Measurements from ENCODE around the gene CCDC192.

The CCDC192 gene

GRCh38 chr5:127697894-127698600 lies 5.1 kb upstream of the CCDC192 start:
- CTCF ChIA-PET: no interaction called here
- no peak for DNase-seq (ENCODE audit: low read depth, low spot score)
- H3K4me3 ChIP-seq (ENCODE audit: low read depth, low read length): no peak overlapping the region
- TF ChIP-seq, protein P1, sequence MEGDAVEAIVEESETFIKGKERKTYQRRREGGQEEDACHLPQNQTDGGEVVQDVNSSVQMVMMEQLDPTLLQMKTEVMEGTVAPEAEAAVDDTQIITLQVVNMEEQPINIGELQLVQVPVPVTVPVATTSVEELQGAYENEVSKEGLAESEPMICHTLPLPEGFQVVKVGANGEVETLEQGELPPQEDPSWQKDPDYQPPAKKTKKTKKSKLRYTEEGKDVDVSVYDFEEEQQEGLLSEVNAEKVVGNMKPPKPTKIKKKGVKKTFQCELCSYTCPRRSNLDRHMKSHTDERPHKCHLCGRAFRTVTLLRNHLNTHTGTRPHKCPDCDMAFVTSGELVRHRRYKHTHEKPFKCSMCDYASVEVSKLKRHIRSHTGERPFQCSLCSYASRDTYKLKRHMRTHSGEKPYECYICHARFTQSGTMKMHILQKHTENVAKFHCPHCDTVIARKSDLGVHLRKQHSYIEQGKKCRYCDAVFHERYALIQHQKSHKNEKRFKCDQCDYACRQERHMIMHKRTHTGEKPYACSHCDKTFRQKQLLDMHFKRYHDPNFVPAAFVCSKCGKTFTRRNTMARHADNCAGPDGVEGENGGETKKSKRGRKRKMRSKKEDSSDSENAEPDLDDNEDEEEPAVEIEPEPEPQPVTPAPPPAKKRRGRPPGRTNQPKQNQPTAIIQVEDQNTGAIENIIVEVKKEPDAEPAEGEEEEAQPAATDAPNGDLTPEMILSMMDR (IDR thresholded peaks at IDR 0.05; ENCODE audit: insufficient read depth, low read length, missing control alignments): no peak
- POLR2A ChIA-PET: no interaction called here

GRCh38 chr5:127699416-127699815 lies 3.8 kb upstream of the CCDC192 start:
- POLR2A ChIA-PET: no interaction called here
- H3K4me3 ChIP-seq (ENCODE audit: low read depth, low read length): no peak overlapping the region
- no peak for DNase-seq (ENCODE audit: low read depth, low spot score)
- TF ChIP-seq, protein P1 (IDR thresholded peaks at IDR 0.05; ENCODE audit: insufficient read depth, low read length, missing control alignments): no peak
- CTCF ChIA-PET: no interaction called here

GRCh38 chr5:127700237-127700766 lies 2.9 kb upstream of the CCDC192 start:
- H3K4me3 ChIP-seq (ENCODE audit: low read depth, low read length): no peak overlapping the region
- ChIA-PET POLR2A (no interaction called here), CTCF (no interaction called here)
- TF ChIP-seq, protein P1 (IDR thresholded peaks at IDR 0.05; ENCODE audit: insufficient read depth, low read length, missing control alignments): no peak
- DNase-seq (ENCODE audit: low read depth, low spot score): no peak

- DNase-seq (ENCODE audit: low read depth, low spot score): no peak
- TF ChIP-seq, protein P1 (IDR thresholded peaks at IDR 0.05; ENCODE audit: insufficient read depth, low read length, missing control alignments): no peak
- ChIA-PET CTCF (no interaction called here), POLR2A (no interaction called here)
- H3K4me3 ChIP-seq (ENCODE audit: low read depth, low read length): no peak overlapping the region
Measured at GRCh38 chr5:127702434-127702833, 757 bp upstream of the CCDC192 start.

GRCh38 chr5:127705120-127705892 lies 2.1 kb downstream of the CCDC192 start:
- ChIA-PET CTCF (no interaction called here), POLR2A (no interaction called here)
- no peak overlapping the region for H3K4me3 ChIP-seq (ENCODE audit: low read depth, low read length)
- TF ChIP-seq, protein P1 (IDR thresholded peaks at IDR 0.05; ENCODE audit: insufficient read depth, low read length, missing control alignments): no peak
- no peak for DNase-seq (ENCODE audit: low read depth, low spot score)

- TF ChIP-seq, protein P1 (IDR thresholded peaks at IDR 0.05; ENCODE audit: insufficient read depth, low read length, missing control alignments): no peak
- CTCF ChIA-PET: no interaction called here
- no peak for DNase-seq (ENCODE audit: low read depth, low spot score)
Measured at GRCh38 chr5:127706691-127707090, 3.5 kb downstream of the CCDC192 start.

More at GRCh38 chr5:127706691-127707090, 3.5 kb downstream of the CCDC192 start:
- POLR2A ChIA-PET: no interaction called here
- H3K4me3 ChIP-seq (ENCODE audit: low read depth, low read length): no peak overlapping the region

All from AG04449 (cell line).